SK-N-SH (cell line): ENCODE measurements around the gene DBX2. TPM values are rescaled to one million over a fixed set of nuclear protein-coding genes. Genes with fewer than 3 reads are reported as not detected.

Experiments
- CTCF ChIA-PET: fragments of 300-600, 350-600 bp; formaldehyde crosslinking; extraction: SDS; loops from one replicate; lab custom pipeline; 2021; lab: Yijun Ruan, JAX
- POLR2A ChIA-PET: fragments of 350-600 bp; sonication (Branson Sonifier 250); formaldehyde crosslinking; extraction: SDS; loops from one replicate; lab custom pipeline; 2020; ENCODE audit warnings: antibody characterized with exemption, inconsistent platforms; lab: Yijun Ruan, JAX
- DNase-seq: peaks from one replicate; pipeline ENCODE4 v3.0.0; 2012
- H2AFZ ChIP-seq: fragments of 200-600 bp; sonication (generic); 2 replicates; pipeline ENCODE4 v1.8.1; 2016; ENCODE audit warnings: antibody characterized with exemption, mild to moderate bottlenecking, low read depth
- H3F3A ChIP-seq: fragments of 200-600 bp; sonication (generic); replicated peaks from 2 replicates; pipeline ENCODE3; 2016; ENCODE audit warnings: antibody characterized with exemption, mild to moderate bottlenecking; ENCODE audit not compliant: insufficient read depth
- H3K27ac ChIP-seq, 2 experiments: fragments of 200-500 bp in 1 of 2; fragments of 200-600 bp in 1 of 2; sonication (Bioruptor generic) in 1 of 2; sonication (generic), shearing (Covaris generic) in 1 of 2; 2 replicates each; pipeline versions ENCODE4 v1.5.1 to v1.6.1; 2014 to 2016; ENCODE audit warnings: low read depth in 2 of 2, inconsistent platforms in 1 of 2, low read length in 1 of 2, mild to moderate bottlenecking in 1 of 2, mixed read lengths in 1 of 2
- H3K27me3 ChIP-seq: fragments of 200-600 bp; sonication (generic), shearing (Covaris generic); 2 replicates; pipeline ENCODE4 v1.6.1; 2016; ENCODE audit warnings: mixed run types; ENCODE audit not compliant: insufficient read depth
- H3K36me3 ChIP-seq, 2 experiments: fragments of 200-500 bp in 1 of 2; fragments of 200-600 bp in 1 of 2; sonication (Bioruptor generic) in 1 of 2; sonication (generic) in 1 of 2; replicated peaks in 1 of 2; 2 replicates each; pipeline versions ENCODE3 to v1.5.1; 2014 to 2016; ENCODE audit warnings: low read length in 1 of 2, mild to moderate bottlenecking in 1 of 2; ENCODE audit not compliant: insufficient read depth in 2 of 2, control insufficient read depth in 1 of 2
- H3K4me1 ChIP-seq, 2 experiments: fragments of 200-500 bp in 1 of 2; fragments of 200-600 bp in 1 of 2; sonication (Bioruptor generic) in 1 of 2; sonication (generic), shearing (Covaris generic) in 1 of 2; 2 replicates each; pipeline versions ENCODE4 v1.5.1 to v1.6.1; 2014 to 2016; ENCODE audit warnings: low read depth in 1 of 2, low read length in 1 of 2, mixed run types in 1 of 2; ENCODE audit not compliant: insufficient read depth in 2 of 2, control insufficient read depth in 1 of 2
- H3K4me2 ChIP-seq: fragments of 200-600 bp; sonication (generic), shearing (Covaris generic); 2 replicates; pipeline ENCODE4 v1.6.1; 2017; ENCODE audit warnings: mixed run types
- H3K4me3 ChIP-seq, 2 experiments: fragments of 200-500 bp in 1 of 2; fragments of 200-600 bp in 1 of 2; sonication (Bioruptor generic) in 1 of 2; sonication (generic), shearing (Covaris generic) in 1 of 2; 2 replicates each; pipeline versions ENCODE4 v1.5.1 to v1.8.1; 2014 to 2016; ENCODE audit warnings: low read depth in 2 of 2, inconsistent platforms in 1 of 2, low read length in 1 of 2, mild to moderate bottlenecking in 1 of 2, mixed read lengths in 1 of 2, moderate library complexity in 1 of 2
- H3K79me2 ChIP-seq: fragments of 200-600 bp; sonication (generic); 2 replicates; pipeline ENCODE4 v1.8.1; 2017; ENCODE audit warnings: mild to moderate bottlenecking; ENCODE audit not compliant: insufficient read depth
- H3K9ac ChIP-seq: fragments of 200-600 bp; sonication (generic); 2 replicates; pipeline ENCODE4 v1.6.1; 2017; ENCODE audit warnings: mixed run types
- H3K9me2 ChIP-seq: fragments of 200-600 bp; sonication (generic); 2 replicates; pipeline ENCODE4 v1.6.1; 2017; ENCODE audit warnings: mixed run types
- H3K9me3 ChIP-seq: fragments of 200-600 bp; sonication (generic); 2 replicates; pipeline ENCODE4 v1.6.1; 2017; ENCODE audit warnings: mixed run types, mild to moderate bottlenecking, moderate library complexity
- H4K20me1 ChIP-seq: fragments of 200-600 bp; sonication (generic); 2 replicates; pipeline ENCODE4 v1.6.1; 2017; ENCODE audit warnings: mild to moderate bottlenecking, mixed run types; ENCODE audit not compliant: insufficient read depth
- MAX ChIP-seq: IDR thresholded peaks from 2 replicates; pipeline ENCODE4 v1.4.0; 2012; ENCODE audit warnings: low read depth
- POLR2AphosphoS5 ChIP-seq: IDR thresholded peaks from 2 replicates; pipeline ENCODE4 v1.6.1; 2012; ENCODE audit warnings: low read depth, low read length
- RXRA ChIP-seq: IDR thresholded peaks from 2 replicates; pipeline ENCODE4 v1.4.0; 2012; ENCODE audit warnings: low read depth, mild to moderate bottlenecking, borderline replicate concordance
- YY1 ChIP-seq: IDR thresholded peaks from 2 replicates; pipeline ENCODE4 v1.4.0; 2012; ENCODE audit warnings: low read depth, mild to moderate bottlenecking
- WGBS: methylation state at CpG from one replicate; pipeline ENCODE4 v1.1.6; 2017; ENCODE audit warnings: low lambda C conversion rate; 5-methylcytosine and 5-hydroxymethylcytosine counted together
- polyA plus RNA-seq, 3 experiments: library from polyadenylated mRNA; depleted of rRNA; stranded (reverse); fragments of >200 nt; gene quantifications; 2 replicates each; pipeline ENCODE4 v1.2.3, GENCODE V29; 2012
- TF ChIP-seq, protein P1 (sequence below): fragments of 150-350 bp; IDR thresholded peaks from 2 replicates; pipeline ENCODE4 v1.6.1; 2017; ENCODE audit warnings: antibody characterized with exemption, low read length, low read depth, borderline replicate concordance
- TF ChIP-seq, protein P2 (sequence below): IDR thresholded peaks from 2 replicates; pipeline ENCODE4 v1.4.0; 2012; ENCODE audit warnings: low read depth, borderline replicate concordance

Gene DBX2
- polyA plus RNA-seq, 1 of the 3 experiments (the other 2 are of a cell fraction), result not detected

DNA sequence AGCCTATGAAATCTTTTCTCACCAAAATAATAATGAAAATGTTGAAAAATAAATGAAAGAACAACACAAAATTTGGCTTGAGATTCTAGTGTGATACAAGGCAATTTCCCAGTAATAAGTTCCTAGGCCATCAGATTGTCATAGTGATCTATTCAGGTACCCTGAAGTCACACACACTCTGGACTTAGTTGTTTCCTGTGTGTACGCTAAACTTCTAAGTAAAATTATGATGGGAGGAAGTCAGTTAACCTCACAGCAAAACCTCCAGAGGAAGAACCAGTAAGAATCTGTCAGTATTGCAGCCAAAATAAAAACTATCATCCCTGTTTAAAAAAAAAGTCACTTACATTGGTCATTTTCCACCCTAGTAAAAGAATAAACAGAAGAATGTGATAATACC lies 81.9 kb downstream of the DBX2 start:
- H3K9ac ChIP-seq, result no peak overlapping the region
- WGBS, result 19% methylated on average over 1 of the region's 1 CpG
- H3K9me3 ChIP-seq, result no peaks in the 10 kb centered on the region
- ChIA-PET CTCF (interaction anchor here (0.9 kb wide), 1 partner anchor 9 kb away, joined by 3 read pairs; no protein-coding TSS in a partner anchor), POLR2A (no interaction called here)
- H3K36me3 ChIP-seq, result no peaks in the 10 kb centered on the region
- no peak overlapping the region for H3K4me2 ChIP-seq
- TF ChIP-seq MAX (no peak), RXRA (no peak), POLR2AphosphoS5 (no peak), YY1 (no peak)
- TF ChIP-seq, protein P1, sequence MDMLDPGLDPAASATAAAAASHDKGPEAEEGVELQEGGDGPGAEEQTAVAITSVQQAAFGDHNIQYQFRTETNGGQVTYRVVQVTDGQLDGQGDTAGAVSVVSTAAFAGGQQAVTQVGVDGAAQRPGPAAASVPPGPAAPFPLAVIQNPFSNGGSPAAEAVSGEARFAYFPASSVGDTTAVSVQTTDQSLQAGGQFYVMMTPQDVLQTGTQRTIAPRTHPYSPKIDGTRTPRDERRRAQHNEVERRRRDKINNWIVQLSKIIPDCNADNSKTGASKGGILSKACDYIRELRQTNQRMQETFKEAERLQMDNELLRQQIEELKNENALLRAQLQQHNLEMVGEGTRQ, result no peak
- TF ChIP-seq, protein P2, sequence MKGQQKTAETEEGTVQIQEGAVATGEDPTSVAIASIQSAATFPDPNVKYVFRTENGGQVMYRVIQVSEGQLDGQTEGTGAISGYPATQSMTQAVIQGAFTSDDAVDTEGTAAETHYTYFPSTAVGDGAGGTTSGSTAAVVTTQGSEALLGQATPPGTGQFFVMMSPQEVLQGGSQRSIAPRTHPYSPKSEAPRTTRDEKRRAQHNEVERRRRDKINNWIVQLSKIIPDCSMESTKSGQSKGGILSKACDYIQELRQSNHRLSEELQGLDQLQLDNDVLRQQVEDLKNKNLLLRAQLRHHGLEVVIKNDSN, result no peak
- no peaks in the 10 kb centered on the region for H3K27me3 ChIP-seq
- no peaks in the 10 kb centered on the region for H3K4me1 ChIP-seq
- no peaks in the 10 kb centered on the region for H4K20me1 ChIP-seq
- H3K4me3 ChIP-seq, result no peak overlapping the region
- no peaks in the 10 kb centered on the region for H3K79me2 ChIP-seq
- no peak overlapping the region for H2AFZ ChIP-seq
- H3K9me2 ChIP-seq, result no peaks in the 10 kb centered on the region
- H3K27ac ChIP-seq, result no peak overlapping the region
- DNase-seq, result no peak
- H3F3A ChIP-seq, result no peaks in the 10 kb centered on the region

Other genes starting within 250 kb of the DBX2 start
- 0.28 and 0.35 TPM in 2 replicates for gene NELL2, start 174.8 kb downstream of the DBX2 start, polyA plus RNA-seq (2012; rRNA removed)
- gene ANO6, start 165.0 kb upstream of the DBX2 start, polyA plus RNA-seq (2012; rRNA removed), result 20.1 and 26.7 TPM in 2 replicates